SKM-1 treated with dmso at 0.1 percent for 144 hours (cell line): ENCODE results near the gene TTLL11.

ENCODE experiments used
- DNase-seq: peaks from one replicate; lab custom pipeline; 2025; ENCODE audit not compliant: unreplicated experiment; lab: John Stamatoyannopoulos, UW

The TTLL11 gene

DNA sequence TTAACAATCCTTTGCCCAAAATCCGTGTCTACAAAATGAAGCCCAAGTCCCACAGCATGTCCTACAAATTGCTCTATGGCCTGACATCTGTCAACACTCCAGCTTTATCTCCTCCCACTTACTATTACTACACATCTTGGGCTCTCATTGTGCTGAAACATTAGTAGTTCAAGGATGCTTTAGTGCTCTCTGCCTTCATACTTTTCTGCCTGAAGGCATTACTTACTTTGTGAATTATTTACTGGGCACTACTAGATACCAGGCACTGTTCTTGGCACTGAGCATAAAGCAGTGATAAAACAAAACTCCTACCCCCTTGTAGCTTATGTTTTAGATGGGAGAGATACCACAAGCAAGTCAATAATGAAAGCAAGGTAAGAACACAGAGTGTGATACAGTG is 113.4 kb downstream of the TTLL11 start:
- DNase-seq = no peak

DNA sequence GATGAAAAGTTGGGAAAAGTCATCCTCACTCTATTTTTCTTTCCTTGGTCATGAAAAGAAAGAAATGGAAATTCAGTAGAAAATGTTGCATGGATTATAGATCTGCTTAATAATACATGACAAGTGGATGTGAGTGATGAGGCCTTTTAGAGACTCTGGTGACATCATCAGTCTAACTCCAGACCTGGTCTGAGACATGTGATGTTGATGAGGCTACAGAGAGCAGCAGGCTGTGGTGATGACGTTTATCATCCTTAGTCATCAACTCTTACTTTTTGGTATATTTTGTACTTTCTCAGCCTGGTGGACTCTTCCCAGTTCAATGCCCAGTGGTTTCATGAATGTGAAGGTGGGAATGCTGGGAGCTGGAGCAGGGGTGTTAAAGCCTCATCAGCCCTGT is 116.4 kb downstream of the TTLL11 start:
- no peak for DNase-seq

DNA sequence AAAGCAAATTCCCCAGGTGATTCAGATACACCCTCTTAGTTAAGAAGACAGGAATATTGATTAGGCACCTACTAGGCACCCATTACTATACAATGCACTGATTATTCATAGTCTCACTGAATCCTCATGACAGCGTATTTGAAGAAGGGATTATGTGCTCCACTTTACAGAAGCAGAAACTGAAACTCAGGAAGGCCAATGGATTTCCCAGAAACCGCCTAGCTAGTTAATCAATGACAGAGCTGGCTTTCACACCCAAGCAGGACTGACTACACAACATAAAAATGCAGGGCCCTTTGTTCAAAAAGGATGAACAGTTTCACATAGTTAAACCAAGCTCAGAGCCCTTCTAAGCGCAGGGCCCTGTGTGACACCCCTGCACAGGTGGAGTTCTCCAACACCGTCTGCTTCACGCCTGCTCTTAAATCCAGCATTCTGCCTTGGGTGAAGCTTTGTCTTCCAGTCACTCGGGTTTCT is 117.3 kb downstream of the TTLL11 start:
- no peak for DNase-seq

DNA sequence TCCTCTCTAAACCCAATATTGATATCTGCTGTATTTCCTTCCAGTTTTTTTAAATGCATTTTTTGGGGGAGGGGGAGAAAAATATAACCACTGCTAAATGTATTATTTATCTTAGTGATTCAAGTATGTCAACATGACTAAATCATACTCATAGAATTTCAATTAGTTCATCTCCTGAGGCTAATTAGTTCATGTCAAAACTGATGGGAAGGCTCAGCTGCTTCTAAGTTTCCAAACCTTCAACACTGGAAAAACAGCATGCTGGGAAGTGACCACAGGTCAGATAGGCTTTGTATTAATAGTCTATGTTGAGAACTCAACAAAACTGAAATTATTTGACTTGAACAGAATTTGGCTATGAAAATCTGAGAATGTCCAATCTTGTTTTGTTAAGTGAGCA is 118.7 kb downstream of the TTLL11 start:
- DNase-seq = no peak

DNA sequence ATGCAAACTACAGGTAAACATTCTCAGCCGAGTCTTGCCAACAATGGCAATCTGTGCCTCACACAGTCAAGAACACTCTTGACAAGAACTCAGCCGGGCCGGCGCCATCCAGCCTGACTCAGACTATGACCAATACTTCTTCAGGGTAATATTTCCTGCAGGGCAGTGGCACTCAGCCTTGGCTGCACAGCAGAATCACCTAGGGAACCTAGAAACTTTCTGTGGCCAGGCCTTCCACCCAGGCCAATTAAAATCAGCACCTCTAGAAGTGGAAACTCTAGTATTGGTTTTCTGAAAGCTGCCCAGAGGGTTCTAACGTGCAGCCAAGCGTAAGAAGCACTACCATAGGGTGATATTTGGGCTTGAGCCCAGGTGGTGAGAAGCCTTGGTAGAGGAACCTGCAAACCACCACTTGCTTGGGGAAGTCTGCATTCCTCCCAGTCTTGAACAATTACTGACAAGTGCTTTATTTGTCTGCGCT is 120.6 kb downstream of the TTLL11 start:
- DNase-seq = no peak

DNA sequence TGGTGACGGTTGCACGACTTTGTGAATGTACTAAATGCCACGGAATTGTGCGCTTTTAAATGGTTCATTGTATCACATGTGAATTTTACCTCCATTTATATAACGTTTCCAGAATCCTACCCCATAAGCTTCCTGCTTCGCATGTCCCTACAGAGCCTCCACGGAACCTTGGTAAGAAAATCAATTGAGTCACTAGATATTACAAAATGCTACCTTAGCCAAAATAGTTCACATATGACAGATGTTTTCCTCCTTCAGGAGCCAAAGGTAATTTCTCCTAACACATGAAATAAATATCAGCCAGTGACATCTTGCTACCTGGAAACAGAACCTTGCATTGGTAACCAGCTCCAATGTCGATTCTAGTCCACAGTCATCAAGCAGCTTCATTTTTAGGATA is 125.1 kb downstream of the TTLL11 start:
- DNase-seq = no peak

DNA sequence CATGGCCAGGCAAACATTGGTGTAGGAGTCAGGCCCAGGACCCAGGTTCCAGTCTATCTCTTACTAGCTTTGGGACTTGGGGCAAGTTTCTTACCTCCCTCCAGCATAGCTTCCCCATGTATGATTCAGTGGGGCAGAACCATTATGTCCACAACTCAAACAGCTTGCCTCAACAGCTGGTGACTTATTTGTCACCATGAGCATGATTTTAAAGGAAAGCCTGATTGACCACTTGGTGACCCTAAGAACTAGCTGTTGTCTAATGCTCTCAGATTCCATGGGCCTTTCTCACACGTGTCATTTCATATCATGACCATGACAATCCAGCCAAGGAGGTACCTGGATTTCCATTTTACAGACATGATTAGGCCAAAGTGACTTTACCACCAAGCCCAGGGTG is 126.4 kb downstream of the TTLL11 start:
- no peak for DNase-seq

DNA sequence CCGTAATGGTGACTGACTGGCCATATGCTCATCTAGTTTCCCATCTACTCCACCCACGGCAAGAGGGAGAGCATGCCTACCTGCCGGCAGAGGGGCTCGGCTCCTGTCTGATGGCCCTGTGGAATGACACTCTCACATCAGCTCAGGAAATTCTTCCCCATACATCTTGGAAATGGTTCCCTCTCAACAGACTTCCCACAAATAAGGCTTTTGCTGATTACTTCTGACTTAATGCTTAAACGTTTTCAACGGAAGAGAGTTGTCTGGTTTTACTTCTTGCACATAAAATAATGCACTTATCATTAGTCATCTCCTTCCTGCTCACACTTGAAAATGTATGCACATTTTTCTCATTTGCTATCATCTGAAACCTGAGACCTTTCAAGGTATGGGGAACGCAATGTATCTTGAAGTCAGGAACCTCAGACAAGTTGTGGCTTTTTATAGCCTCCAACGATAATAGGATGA is 129.5 kb downstream of the TTLL11 start:
- DNase-seq = no peak

DNA sequence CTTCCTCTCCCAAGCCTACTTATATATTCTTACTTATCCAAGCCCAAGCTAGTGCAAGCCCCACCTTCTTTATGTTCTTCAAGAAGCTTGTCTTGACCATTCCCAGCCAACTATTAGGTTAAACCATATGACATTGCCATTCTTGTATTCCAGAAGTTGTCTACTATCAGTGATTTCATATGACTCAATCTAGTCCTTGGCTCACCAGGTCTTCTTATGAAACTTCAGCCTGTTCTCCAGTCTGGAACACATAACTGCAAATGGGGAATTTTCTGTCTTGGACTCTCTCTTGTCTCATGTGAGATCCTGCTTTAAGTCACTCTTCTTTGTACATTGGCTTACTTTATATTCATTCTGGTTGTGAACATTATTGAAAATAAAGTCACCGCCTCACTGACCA is 130.7 kb downstream of the TTLL11 start:
- DNase-seq = no peak

DNA sequence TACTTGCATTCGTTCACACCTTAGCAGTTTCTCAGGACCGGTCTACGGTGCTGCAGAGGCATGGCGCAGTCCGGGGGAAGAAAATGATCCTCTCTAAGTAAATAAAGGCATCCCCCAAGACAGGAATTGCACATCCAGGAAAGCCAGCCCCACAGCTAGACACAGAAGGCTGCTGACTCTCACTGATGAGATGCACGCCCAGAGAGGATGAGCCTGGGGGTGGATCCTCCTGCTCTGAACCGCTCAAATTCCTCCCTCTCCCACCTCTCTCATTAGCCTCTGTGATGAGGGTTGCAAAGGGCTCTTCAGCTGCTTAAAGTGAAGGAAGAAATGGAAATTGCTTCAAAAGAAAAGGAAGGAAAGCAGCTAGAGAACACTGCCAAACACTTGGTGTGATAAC is 132.4 kb downstream of the TTLL11 start:
- DNase-seq = no peak

DNA sequence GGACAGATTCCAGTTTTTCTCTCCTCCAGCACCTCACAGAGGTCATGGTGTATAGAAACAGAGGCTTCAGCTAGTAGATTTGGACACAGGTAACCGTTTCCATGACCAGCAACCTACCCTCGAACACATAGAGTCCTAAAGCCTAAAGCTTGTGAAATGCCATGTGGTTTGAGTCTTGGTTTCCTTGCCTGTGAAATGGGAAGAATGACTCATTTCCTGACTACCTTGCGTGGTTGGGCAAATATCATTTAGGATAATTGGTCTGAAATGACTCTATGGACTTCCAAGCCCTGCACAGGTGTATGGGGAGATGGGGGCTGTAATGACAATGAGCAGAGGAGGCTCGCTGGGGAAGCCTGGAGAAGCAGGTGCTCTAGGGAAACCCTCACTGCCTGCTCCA is 134.6 kb downstream of the TTLL11 start:
- DNase-seq = no peak

DNA sequence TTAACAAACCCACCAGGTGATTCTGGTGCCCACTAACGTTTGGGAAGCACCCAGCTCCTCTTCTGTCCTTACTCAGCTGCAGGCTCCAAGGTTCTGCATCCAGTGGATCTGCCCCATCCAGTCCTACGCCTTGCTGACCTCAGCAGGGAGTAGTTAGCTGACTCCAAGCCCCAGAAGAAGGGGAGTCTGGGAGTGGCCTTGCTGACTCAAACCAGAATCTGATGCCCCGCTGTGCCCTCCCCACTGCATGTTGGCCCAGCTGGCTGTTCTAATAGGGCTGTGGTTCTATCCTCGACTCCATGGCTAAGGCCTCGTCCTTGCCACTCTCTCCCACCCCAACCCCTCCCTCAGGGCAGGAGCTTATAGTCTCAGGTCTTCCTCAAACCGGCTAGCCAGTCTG is 136.3 kb downstream of the TTLL11 start:
- no peak for DNase-seq

DNA sequence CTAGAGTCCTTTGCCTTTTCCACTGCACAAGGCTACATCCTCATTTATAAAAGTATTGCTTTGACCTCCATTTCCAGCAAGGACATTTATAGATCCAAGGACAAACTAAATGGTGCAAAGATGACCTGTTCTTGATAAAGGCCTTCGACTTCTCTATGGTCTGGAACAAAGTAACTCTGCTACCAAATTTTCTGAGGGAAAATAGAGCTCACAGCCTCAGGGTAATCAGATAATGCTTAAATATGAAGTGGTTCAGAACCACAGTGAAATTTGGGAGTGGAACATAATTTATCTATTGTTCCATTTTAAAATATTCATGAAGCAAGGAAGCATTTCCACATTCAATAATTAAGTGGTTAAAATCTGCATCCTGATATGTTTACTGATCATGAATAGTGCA is 137.5 kb downstream of the TTLL11 start:
- no peak for DNase-seq

DNA sequence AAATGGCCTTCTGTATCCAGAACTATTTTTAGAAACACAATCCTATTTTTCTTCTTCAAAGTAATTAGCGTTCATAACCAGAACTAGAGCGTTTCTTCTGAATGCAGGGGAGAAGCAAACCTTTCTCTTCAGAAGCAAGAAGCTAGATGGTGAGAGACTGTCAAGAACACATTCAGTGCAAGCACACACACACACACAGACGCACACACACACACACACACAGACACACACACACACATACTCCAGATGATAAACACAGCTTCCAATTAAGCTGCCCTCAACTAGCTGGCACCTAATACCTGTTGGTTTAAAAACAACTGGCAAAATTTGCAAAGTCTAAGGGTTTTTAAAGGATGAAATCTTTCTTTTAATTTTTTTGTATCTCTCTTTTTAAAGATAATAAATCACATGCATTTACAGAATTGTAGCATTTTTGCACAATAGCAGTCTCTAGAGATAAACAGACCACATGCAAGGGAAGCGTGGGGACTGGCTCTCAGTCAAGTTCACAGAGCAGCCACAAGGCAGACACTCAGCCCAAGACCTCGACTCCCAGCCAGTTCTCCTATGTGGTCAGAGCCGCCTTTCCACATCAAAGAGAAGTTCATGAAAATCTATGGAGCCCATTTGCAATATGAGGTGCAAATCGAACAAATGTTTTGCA is 138.5 kb downstream of the TTLL11 start:
- no peak for DNase-seq

DNA sequence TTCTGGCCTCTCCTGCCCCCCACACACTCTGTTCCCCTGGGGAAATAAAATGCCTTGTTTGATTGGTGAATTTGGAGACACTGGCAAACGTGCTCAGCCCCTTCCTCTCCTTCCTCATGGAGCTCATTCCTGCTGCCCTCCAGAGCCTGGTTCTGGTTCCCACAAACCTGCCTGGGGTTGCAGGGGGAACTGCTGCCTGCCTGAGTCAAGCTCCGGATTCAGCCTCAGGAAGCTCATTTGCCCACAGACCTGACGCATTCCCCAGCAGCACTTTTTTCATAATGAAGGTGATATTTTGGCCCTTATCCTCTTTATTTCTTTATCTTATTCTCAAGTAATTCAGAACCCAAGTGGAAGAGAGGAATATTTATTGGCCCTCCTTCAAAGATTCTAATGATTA is 140.5 kb downstream of the TTLL11 start:
- no peak for DNase-seq

DNA sequence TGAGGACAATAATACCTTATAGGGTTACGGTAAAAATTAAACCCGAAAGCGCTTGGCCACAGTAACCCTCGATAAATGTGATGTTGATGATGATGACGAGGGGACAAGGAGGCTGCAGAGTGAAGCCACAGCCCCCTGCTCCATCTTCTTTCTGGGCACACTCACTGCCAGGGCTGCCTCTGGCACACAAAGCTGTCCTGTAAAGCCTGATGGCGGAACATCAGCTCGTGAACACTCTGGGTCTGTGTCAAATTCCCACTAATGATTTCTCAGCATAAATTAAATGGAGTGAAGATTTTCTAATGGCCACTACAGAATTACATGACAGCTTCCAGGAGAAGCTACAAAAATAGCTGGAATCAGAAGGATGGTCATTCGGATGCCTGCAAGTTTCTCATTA is 142.2 kb downstream of the TTLL11 start:
- DNase-seq = no peak

DNA sequence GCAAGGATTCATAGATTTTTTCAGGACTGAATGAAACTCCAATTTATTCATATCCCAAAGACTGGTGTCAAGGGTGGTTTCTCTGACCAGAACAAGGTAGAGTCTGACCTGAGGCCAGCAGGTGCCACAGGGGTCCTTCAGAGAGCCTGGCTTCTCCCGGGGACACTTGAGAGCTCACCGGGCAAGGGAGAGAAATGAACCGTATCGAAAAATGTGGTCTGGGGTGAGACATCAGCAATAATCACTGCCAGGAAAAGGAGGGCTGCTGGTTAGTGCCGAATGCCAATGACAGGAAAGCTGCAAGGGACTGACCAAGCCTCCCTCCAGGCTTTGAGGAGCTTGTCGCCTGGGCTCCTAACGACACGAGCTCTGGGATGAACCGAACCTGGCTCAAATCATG is 142.7 kb downstream of the TTLL11 start:
- no peak for DNase-seq

DNA sequence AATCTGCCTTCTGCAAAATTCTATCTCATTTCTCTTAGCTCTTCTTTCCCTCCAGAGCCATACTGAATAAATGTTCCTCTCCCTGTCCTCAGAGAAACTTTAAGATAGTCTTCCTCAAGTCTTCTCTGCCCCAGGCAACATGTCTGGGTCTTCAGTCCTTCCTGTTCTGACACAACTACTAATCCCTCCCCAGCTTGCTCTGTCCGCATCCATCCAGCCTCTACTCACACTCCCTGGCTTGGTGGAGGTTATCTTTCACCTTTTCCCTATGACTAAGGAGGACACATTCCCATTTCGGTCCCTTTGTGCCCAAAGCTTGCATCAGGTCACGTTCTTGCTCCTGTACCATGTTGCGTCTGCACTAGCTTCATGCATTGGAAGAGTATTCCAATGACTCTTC is 143.3 kb downstream of the TTLL11 start:
- DNase-seq = no peak

DNA sequence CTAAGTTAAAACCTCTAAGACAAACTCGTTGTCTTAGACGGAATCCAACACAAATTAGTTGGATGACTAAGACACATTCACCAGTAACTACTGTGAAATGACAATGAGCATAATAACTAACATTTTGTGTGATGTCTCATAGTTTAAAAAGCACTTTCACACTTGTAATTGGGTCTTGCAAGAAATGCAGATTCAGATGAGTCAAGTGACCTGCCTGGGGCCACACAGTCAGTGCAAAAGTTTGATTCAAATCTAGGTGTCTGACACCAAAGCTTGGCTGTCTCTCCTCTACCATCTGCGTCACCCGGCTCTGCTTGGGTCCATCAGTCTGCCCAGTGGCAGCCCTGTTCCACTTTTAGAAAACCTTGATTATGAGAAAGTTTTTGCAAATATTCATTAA is 143.7 kb downstream of the TTLL11 start:
- no peak for DNase-seq

DNA sequence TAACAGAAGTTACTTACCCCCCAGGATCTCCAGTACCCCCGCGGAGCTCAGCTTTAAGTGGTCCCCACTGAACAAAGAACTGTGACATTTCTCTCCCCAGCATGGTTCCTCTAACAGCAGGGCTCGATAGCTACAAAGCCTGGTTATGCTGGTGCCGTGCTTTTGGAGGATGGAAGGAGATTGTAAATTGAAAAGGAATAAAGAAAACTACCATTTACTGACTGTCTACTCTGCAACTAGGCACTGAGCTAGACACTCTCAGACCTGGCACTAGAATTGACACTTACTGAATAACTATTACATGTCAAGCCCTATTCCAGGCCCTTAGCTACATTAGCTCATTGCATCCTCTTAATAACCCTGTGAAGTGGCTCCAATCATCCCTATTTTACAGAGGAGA is 145.3 kb downstream of the TTLL11 start:
- DNase-seq = no peak

DNA sequence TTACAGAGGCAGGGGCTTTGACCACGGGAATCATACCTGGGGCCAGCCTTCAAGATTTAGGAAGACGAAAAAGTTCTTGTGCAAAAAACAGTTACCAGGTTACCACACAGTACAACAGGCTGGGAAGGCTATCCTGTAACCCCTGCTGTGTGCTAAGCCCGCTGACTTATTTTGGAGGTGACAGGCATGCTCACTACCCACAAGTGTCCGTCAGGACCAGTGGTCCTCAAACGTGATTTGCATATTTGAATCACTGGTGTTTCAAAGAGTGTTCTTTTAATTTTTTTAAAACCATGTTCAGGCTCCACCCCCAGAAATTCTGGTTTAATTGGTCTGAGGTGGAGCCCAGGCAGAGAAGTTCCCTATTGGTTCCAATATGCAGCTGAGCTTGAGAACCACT is 146.6 kb downstream of the TTLL11 start:
- DNase-seq = no peak

DNA sequence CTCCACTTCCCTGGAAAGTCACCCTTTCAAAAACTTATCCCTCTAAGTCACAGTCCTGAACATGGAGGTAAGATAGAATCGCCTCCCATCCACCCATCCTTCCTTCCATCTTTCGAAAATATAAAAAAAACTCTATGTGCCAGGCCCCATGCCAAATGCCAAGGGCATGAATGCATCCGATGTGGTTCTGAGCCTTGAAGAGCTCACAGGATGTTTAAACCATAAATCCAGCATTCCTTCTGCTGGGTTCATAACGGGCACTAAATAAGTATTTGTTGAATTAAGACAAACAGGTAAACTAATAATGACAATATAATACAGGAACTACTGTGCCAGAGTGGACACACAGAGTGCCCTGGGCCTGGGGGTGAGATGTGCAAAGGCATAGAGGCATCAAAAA is 147.3 kb downstream of the TTLL11 start:
- DNase-seq = no peak

DNA sequence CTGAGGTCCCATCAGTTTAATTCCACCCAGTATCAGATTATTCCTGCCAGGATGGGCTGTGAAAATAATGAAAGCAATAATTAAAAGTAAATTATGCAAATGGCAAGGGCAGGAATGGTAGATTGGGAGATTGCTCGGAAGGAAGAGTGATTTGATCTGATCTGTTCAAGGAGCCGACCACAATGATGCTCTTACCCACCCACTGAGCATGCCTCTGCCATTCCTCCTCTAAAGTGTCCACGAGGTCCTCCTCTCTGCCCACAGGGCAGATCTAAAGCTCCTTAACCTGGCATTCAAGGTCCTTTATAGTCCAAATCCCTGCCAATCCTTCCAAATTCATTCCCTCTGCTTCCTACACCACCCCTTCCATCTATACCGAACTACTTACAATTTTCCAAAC is 147.8 kb downstream of the TTLL11 start:
- no peak for DNase-seq
